ENCODE measurements around the gene DOCK2.
A peak's percentile ranks its signal among the peaks of the same experiment; 100 is the strongest.

DOCK2 gene

GRCh38 chr5:170097934-170098333 is 460.9 kb downstream of the DOCK2 start:
- no peak for DNase-seq (ENCODE audit: low spot score)

DNA sequence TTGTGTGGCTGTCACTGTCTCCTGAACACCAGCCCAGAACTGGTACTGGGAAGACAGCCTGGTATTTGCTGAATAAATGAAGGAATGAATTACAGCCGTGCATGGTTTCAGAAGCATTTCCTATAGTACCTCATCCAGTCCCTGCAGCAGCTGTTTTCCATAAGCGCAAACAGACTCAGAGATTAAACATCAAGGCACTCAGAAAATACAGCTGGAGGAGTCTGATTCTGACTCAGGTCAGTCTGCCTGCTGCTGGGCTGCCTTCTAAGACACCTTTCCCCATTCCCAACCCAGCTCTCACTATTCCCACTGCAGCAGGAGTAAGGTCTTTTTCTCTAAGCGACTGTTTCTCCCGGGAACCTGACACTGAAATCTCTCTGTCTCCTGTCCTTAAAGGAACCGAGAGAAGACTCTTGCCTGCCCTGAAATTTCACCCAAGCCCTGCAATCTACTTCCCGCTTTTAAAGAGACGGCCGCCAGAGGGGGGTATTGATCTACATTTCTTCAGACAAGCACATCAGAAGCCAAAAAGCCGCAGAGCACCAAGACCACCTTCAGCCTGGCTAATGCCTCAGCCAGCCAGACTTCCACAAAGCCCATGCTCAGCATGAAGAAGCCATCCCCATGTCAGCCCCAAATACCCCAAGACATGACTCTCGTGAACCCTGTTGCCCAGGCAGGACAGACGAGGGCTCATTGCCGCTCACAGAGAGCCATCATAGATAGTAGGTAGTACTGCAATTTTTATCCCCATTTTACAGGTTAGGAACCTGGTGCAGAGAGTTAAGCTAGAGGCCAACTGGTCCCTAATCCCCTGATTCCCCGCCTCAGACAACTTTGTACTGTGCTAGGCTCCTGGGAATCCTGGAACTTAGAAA is 463.2 kb downstream of the DOCK2 start:
- peak; percentile 43 for DNase-seq (ENCODE audit: low spot score)

DNA sequence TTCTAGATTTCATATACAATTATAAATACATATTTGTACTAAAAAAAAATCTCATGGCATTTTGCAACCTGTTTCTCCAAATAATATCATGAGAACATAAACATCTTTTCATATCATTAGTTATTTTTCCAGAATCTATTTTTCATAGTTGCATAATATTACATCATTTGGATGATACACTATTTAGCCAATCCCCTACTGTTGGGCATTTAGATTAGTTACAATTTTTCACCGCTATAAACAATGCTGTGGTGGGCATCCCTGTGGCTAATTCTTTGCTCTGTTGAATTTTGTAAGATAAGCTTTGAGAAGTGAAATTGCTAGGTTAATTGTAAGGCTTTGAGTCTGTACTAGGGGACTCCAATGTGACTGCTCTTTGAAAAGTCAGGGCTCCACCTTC is 466.4 kb downstream of the DOCK2 start:
- no peak for DNase-seq (ENCODE audit: low spot score)

- no peak for DNase-seq (ENCODE audit: low spot score)
Observed at GRCh38 chr5:170104299-170104698, 467.2 kb downstream of the DOCK2 start.

GRCh38 chr5:170104710-170105109 is 467.6 kb downstream of the DOCK2 start:
- no peak for DNase-seq (ENCODE audit: low spot score)

DNA sequence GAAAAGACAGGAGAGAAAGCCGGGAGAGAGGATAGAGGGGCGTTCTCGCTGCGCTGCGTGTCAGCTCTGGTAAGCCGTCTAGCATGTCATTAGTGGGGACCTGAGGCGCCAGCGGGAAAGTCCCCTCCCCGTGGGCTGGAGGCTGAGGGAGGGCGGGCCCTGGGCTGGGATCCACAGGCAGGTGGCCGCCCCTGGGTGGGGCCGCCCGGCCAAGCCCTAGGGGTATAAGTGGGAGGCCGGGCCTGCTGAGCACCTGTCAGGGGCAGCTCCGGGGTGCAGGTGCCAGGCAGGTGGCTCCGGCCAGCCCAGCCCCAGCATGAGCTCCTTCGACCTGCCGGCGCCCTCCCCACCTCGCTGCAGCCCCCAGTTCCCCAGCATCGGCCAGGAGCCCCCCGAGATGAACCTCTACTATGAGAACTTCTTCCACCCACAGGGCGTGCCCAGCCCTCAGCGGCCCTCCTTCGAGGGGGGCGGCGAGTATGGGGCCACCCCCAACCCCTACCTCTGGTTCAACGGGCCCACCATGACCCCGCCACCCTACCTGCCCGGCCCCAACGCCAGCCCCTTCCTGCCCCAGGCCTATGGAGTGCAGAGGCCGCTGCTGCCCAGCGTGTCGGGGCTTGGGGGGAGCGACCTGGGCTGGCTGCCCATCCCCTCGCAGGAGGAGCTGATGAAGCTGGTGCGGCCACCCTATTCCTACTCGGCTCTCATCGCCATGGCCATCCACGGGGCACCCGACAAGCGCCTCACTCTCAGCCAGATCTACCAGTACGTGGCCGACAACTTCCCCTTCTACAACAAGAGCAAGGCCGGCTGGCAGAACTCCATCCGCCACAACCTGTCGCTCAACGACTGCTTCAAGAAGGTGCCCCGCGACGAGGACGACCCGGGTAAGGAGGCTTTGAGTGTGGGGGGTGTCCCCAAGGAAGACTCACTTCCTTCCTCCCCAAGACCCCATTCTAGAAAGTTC is 468.9 kb downstream of the DOCK2 start, which contains the start of gene FOXI1:
FOXI1 (plus strand) TSS at position 256 of the 970 bp plus-strand sequence; CDS start at position 317, 61 bp downstream.
- DNase-seq (ENCODE audit: low spot score): no peak

DNA sequence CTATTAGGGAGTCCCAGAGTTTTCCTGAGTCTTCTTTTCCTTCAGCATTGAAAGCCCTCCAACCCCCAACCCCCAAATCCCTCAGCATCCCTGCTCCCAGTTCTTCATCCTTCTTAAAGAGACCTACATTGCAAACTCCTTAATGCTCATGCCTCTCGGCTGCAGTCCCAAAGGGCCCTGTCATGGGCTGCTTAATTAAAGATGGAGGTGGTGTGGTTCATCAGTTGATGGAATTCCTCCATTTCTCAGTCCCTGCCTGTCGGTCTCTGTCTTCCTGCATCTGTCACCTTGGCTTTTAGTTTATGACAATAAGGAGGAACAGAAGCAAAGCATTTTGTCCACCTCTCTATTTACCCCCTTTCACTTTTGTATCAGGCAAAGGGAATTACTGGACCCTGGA is 470.6 kb downstream of the DOCK2 start:
- DNase-seq (ENCODE audit: low spot score): no peak

DNA sequence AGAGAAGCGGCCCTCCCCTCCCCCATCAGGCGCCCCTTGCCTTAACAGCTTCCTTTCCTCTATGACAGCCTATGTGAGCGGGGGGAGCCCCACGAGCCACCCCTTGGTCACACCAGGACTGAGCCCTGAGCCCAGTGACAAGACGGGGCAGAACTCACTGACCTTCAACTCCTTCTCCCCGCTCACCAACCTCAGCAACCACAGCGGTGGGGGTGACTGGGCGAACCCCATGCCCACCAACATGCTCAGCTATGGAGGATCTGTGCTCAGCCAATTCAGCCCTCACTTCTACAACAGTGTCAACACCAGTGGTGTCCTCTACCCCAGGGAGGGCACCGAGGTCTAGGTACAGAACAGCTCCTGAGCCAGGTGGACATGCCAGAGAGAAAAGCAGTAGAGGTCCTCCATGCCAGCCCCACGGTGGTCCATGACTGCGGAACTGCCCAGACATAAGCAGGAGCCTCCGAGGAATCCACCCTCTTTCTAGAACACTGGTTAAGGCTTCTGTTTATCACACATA is 471.3 kb downstream of the DOCK2 start:
- DNase-seq (ENCODE audit: low spot score): no peak

GRCh38 chr5:170109059-170110031 is 472.3 kb downstream of the DOCK2 start:
- no peak for DNase-seq (ENCODE audit: low spot score)

DNA sequence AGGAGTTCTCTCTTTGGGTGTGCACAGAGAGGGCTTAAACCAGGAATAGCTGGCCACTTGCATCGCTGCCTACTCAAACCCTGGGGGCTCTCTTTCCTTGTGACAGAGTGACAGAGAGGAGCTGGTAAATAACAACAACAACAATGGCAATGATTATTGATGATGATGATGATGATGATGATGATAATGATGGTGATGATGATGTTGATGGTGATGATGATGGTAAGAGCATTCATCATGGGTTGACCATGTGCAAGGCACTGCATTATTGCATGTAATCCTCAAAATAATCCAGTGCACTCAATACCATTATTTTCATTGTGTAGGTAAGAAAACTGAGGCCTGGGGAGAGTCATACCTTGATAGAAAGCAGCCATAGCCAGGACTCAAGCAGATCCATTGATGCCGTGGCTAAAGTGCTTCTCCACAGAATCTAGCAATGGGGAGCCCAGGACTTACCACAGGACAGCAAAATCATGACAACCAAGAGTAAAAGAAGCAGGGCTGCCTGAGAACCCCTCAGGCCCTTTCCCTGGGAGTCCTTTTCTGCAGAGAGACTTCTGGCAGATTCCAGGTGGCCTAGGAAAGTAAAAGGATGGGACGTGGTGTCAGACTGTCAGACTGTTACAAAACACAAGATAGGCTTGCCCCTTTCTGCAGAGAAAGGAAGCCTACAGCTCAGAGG is 473.5 kb downstream of the DOCK2 start:
- DNase-seq (ENCODE audit: low spot score): no peak

DNA sequence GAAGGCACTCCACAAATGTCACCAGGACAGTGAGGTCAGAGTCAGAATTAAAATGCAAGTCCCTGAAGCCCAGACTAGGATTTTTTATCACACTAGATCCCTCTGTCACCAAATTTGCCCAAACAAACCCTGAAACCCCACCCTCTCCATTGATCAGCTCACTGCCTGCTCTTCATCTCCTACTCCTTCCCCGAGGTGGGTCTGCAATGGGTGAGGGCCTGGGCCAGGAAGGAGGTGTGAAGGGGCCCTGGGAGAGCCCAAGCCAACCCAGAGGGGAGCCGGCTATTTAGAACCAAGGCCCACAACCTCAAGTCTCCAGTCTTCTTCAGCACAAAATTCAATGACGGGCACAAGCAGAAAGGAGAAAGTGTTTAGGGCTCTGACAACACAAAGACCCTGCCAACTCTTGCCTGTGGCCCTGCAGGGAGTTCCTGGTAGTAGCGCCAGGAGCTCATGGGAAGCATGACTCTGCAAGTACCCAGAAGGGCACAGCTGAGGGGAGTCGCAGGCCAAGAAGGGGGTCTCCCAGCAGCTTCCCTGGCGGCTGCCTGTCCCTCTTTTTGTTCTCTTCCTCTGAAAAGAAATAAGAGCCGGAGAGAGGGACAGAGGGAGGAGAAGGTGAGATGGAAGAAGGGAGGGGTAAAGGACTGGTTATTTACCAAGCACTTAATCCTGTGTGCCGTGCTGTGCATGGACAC is 474.2 kb downstream of the DOCK2 start:
- DNase-seq (ENCODE audit: low spot score): no peak

DNA sequence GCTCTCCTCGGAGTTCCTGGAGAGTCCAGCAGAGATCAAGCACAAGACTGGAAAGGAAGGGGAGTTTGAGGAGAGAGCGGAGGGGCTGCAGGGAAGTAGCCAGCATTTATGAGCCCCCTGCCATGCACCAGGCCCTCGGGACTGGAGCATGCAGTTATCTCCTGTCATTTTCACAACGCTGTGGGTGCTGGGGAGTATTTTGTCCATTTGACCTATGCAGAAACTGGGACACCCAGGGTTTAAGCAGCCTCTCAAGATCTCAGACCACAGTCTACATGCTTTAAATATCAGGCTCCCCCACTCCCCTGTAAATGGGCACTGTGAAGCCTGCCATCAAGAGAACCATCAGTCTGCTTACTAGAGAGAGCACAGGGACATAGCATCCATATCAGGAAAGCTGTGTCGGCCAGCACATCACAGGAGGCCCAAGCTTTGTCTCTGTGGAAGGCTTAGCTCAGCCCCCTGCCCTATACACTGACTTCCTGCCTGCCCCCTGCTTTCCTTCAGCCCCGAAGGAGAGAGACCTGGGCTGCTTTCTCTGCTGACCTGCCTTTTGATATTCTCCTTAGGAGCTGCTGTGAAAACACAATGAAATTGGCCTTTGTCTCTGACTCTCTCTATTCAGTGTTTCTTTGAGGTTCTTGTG is 475.9 kb downstream of the DOCK2 start:
- no peak for DNase-seq (ENCODE audit: low spot score)

- no peak for DNase-seq (ENCODE audit: low spot score)
Observed at GRCh38 chr5:170113522-170113900, 476.4 kb downstream of the DOCK2 start.

- DNase-seq (ENCODE audit: low spot score): no peak
Observed at GRCh38 chr5:170114271-170114670, 477.2 kb downstream of the DOCK2 start.

- DNase-seq (ENCODE audit: low spot score): no peak
Observed at GRCh38 chr5:170115925-170116324, 478.9 kb downstream of the DOCK2 start.

DNA sequence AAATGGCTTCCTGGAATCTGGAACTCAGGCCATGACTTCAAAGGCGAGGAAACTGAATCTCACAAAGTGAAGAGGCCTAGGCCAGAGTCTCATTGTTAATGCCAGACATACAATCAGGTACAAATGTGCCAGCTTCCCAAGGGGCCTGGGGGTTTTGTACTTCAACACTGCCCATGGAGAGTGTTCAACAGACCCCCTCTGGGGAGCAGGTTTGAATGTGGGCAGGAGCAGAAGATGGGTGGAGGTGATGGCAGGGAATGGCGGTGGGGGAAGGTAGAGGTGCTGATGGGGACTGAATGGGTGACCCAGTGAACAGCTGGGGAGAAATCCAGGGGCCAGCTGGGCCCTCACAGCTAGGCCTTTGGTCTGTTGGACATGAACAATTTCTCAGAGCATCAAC is 480.7 kb downstream of the DOCK2 start:
- DNase-seq (ENCODE audit: low spot score): no peak

DNA sequence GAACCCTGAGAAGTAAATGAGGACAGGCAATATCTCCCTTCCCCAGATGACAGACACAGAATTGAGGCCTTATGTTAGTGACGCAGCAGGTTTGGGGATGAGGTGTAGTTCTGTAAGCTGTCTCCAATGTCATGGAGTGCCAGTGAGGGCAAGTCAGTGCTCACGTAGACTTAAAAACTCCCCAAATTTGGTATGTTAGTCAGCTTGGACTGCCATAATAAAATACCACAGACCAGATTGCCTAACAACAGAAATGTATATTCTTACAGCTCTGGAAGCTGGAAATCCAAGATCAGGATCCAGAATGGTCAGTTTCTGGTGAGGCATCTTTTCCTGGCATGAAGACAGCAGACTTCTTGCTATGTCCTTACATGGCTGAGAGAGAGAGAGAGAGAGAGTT is 483.5 kb downstream of the DOCK2 start:
- DNase-seq (ENCODE audit: low spot score): no peak

- no peak for DNase-seq (ENCODE audit: low spot score)
Observed at GRCh38 chr5:170121321-170121720, 484.2 kb downstream of the DOCK2 start.

DNA sequence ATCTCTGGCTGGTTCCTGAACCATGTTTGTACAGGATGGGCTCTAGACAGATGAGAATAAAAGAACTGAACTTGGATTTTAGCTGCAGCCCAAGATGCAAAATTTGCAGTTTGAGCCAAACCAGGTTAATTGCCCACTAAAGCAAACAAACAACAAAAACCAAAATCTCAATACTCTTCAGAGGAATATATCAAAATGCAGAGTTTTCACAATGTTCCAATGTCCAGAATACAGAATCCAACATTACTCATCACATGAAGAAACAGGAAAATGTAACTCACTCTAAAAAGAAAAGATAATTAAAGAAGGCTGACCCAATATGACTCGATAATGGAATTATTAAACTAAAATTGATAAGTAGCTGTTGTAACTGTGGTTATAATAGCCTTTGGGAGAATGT is 489.0 kb downstream of the DOCK2 start:
- DNase-seq (ENCODE audit: low spot score): no peak

GRCh38 chr5:170126626-170127025 is 489.6 kb downstream of the DOCK2 start:
- no peak for DNase-seq (ENCODE audit: low spot score)
